GM13977 (cell line): ENCODE measurements around the gene MADD.

Experiments used
- DNase-seq: peaks from one replicate; pipeline ENCODE4 v3.0.0; 2012; ENCODE audit warnings: low spot score
- in situ Hi-C: fragments of 300-500 bp; cut with MboI; formaldehyde crosslinking; loops from one replicate; pipeline ENCODE4 v1.12.0; 2022; ENCODE audit warnings: low sequenced_read_pairs, low pct_unique_long_range_greater_than_20kb, mixed read lengths, inconsistent platforms; ENCODE audit not compliant: unreplicated experiment
- TF ChIP-seq, protein P1 (sequence below): IDR thresholded peaks from 2 replicates; pipeline ENCODE4 v1.5.1; 2012; ENCODE audit warnings: mild to moderate bottlenecking, control low read depth; ENCODE audit not compliant: insufficient read depth; ENCODE audit errors: extremely low read depth, missing control alignments

MADD gene

DNA sequence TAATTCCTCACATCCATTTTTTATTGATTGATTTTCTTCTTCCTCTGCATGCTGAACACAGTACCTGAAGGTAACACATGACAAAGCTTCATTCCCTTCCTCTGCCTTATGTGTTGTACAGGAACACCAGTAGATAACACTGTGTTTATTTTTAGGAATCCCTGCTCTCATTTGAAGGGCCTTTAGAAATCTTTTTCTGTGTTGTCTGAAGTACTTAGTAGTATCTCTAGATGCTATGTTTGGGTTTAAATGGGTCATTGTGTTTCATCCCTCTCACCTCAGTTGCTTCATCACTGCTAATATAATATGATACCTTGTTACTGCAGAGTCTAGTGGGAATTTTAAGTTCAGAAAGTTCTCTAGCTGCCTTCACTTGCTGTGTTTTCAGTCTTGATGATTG, 10.2 kb downstream of the MADD start:
- no peak for DNase-seq
- in situ Hi-C loops, result no loop called here
- TF ChIP-seq, protein P1, sequence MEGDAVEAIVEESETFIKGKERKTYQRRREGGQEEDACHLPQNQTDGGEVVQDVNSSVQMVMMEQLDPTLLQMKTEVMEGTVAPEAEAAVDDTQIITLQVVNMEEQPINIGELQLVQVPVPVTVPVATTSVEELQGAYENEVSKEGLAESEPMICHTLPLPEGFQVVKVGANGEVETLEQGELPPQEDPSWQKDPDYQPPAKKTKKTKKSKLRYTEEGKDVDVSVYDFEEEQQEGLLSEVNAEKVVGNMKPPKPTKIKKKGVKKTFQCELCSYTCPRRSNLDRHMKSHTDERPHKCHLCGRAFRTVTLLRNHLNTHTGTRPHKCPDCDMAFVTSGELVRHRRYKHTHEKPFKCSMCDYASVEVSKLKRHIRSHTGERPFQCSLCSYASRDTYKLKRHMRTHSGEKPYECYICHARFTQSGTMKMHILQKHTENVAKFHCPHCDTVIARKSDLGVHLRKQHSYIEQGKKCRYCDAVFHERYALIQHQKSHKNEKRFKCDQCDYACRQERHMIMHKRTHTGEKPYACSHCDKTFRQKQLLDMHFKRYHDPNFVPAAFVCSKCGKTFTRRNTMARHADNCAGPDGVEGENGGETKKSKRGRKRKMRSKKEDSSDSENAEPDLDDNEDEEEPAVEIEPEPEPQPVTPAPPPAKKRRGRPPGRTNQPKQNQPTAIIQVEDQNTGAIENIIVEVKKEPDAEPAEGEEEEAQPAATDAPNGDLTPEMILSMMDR, result no peak

DNA sequence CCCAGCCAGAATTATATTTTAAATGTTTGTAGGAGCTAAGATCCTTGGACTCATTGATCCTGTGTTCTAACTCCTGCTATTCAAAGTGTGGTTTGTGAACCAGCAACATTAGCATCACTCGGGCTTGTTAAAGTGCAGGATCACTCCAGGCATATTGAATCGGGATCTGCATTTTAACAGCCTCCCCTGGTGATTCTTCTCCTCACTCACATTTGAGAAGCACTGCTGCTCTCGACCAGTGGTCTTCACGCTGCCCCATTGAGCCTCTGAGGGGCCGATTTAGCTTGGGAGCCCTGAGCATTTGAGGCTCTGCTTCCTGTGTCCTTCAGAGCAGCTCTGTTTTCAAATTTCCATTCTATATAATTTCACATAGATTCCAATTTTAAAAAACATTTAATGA, 10.9 kb downstream of the MADD start:
- in situ Hi-C loops, result no loop called here
- DNase-seq, result no peak
- TF ChIP-seq, protein P1, result no peak

DNA sequence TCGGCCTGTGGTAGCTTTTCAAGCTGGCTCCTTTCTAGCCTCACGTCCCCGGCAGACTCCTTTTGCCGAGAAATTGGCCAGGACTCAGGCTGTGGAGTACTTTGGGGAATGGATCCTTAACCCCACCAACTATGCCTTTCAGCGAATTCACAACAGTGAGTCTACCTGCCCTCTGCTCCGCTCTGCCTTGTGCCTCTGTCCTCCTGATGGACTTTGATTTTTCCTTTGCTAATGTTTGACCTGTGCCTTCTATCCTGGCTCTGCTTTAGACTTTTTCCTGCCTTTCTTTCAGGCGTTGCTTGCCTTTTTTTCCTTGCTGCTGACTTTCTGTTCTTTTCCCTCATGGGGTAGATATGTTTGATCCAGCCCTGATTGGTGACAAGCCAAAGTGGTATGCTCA, 12.5 kb downstream of the MADD start:
- in situ Hi-C loops, result no loop called here
- DNase-seq, result no peak
- TF ChIP-seq, protein P1, result no peak

DNA sequence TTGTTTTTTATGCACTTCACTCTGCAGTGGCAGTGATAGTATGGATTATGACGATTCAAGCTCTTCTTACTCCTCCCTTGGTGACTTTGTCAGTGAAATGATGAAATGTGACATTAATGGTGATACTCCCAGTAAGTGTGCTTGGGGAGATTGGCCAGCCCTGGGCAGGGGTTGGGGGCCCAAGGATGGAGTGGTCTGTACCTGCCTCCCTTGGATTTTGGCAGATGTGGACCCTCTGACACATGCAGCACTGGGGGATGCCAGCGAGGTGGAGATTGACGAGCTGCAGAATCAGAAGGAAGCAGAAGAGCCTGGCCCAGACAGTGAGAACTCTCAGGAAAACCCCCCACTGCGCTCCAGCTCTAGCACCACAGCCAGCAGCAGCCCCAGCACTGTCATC, 14.2 kb downstream of the MADD start:
- TF ChIP-seq, protein P1, result no peak
- in situ Hi-C loops, result no loop called here
- no peak for DNase-seq

DNA sequence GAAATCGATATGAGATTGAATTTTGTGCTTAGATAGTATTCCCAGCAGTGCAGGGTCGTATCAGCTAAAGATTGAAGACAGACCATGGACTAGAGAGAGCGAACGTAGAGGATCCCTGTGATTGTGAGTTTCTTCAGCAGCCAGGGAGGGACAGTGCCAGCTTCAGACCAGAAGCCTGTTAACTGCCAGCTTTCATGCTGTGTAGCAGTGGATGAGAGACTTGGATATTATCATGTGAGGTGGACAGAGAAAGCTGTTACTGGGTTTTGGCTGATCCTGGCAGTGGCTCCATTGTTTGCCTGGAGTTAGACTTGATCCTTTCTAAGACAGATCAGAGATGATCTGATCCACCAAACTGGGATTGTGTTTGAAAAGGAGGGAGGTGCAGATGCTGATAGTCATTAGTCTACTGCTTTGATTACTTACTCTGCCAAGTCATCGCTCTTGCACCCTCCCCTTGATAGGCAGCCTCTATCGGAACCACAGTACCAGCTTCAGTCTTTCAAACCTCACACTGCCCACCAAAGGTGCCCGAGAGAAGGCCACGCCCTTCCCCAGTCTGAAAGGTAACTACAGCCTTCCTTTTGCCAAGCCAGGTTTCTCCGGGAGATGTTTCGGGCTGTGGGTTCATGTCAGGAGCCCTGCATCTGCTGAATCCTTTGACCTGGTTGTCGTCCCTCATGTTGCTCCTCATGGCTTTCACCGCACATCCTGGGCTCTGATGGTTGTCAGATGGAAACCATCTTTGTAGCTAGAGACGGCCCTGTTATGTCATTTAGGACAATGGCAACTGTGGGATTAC, 16.2 kb downstream of the MADD start:
- in situ Hi-C loops, result no loop called here
- DNase-seq, result no peak
- TF ChIP-seq, protein P1, result no peak

DNA sequence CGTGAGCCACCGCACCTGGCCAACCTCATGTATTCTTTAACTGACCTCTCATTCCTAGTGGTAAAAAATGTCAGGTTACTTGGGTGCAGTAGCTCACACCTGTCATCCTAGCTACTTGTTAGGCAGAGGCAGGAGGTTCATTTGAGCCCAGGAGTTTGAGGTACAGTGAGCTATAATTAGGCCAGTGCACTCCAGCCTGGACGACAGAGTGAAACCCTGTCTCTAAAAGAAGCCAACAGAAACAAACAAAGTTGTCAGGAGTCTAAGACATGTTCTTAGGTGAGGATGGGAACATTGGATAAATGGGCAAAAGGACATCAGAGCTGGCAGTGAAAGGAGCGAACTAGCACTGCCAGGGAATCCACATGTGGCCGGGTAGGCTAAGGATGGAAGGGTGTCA, 18.1 kb downstream of the MADD start:
- DNase-seq, result no peak
- in situ Hi-C loops, result no loop called here
- TF ChIP-seq, protein P1, result no peak

DNA sequence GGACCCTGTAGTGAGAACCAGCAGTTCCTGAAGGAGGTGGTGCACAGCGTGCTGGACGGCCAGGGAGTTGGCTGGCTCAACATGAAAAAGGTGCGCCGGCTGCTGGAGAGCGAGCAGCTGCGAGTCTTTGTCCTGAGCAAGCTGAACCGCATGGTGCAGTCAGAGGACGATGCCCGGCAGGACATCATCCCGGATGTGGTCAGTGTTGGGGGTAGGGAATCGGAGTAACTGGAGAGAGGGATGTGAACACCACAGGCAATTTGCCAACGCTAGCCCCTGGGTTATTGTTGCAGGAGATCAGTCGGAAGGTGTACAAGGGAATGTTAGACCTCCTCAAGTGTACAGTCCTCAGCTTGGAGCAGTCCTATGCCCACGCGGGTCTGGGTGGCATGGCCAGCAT, 19.9 kb downstream of the MADD start:
- in situ Hi-C loops, result no loop called here
- TF ChIP-seq, protein P1, result no peak
- DNase-seq, result no peak
